ENCODE measurements around the gene NCK1.

NCK1 gene

DNA sequence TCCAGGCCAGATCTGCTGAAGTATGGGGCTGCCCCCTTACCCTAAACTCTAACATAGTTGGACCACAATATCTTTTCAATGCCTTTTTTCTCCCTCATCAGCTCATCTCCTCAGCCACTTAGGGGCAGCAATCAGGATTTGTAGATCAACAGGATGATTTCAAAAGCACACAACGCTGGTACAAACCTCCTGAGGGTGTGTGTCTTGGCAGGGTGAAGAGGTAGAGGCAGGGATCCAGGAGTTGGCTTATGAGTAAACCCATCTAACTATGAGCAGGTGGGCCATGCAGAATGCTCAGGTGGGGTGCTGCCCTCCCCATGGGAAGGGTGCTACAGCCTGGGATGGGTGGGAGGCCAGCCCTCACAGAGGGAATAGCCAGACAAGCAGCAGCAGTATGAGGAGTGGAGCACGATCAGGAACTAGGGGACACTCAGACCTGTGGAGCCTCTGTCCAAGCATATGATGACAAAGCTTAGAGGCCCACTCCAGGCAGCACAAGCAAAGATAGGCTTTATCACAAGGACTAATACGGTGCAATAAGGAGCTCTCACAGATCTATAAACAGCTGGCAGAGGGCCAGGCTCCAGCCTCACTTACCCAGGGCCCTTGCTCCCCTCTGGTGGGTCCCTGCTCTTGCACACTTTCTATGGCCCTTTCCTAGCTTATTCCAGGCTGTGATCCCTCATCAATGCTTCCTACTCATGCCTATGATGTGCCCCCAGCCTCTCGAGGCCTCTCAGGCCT is 127.9 kb downstream of the NCK1 start:
- no peak for DNase-seq

DNA sequence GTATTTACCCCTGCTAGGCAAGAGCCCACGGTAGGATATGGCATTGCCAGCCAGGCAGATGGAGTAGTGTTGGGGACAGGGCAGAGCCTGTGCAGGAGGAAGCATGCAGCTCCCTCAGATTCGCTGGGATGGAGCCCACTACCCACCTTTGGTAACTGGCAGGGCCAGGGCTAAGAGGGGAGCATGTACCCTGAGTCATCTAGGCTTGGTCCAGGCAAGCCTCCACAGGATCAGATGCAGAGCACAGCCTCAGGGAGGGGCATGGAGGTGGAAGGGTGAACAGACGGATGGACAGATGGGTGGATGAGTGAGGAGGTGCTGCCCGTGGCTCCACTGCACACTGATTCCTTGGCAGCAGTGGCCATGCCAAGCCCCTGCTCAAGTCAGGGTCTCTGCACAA is 128.8 kb downstream of the NCK1 start:
- no peak for DNase-seq

GRCh38 chr3:136992115-136992514 is 130.1 kb downstream of the NCK1 start:
- DNase-seq, result no peak

GRCh38 chr3:136994772-136995516 is 132.9 kb downstream of the NCK1 start:
- peak; percentile 6 for DNase-seq

- no peak for DNase-seq
These were observed 133.6 kb downstream of the NCK1 start for GRCh38 chr3:136995652-136996051.
